Pulmonary artery endothelial cell (primary cell): Measurements from ENCODE around the gene SMAD4. TPM values are rescaled to one million over a fixed set of nuclear protein-coding genes. Genes with fewer than 3 reads are reported as not detected.

Experiments
- total RNA-seq: library from RNA; depleted of rRNA; stranded (reverse); fragments of >200 nt; gene quantifications from 2 replicates; pipeline ENCODE4 v1.2.3, GENCODE V29; 2014

The SMAD4 gene
- total RNA-seq, 1 donor from 2014 or later: 80.6 TPM

Other genes with a start within 250 kb of the SMAD4 start
- not detected in 2 replicates for gene MRO, start 210.2 kb upstream of the SMAD4 start, total RNA-seq
- 62.6 and 68.5 TPM in 2 replicates for gene ME2, start 151.1 kb upstream of the SMAD4 start, total RNA-seq
- 5.7 and 6.5 TPM in 2 replicates for gene ELAC1, start 62.2 kb upstream of the SMAD4 start, total RNA-seq
- 39.5 and 40.8 TPM in 2 replicates for gene MEX3C, start 167.5 kb downstream of the SMAD4 start, total RNA-seq